GM12892 (cell line): Measurements from ENCODE around the gene POLR2E.

Experiments
- POLR2AphosphoS5 ChIP-seq: IDR thresholded peaks from 2 replicates; pipeline ENCODE4 v1.6.1; 2011; ENCODE audit warnings: low read depth, low read length, control low read depth
- TAF1 ChIP-seq: IDR thresholded peaks from 2 replicates; pipeline ENCODE4 v1.6.1; 2011; ENCODE audit warnings: low read depth, mild to moderate bottlenecking, control low read depth, low read length, borderline replicate concordance

DNA sequence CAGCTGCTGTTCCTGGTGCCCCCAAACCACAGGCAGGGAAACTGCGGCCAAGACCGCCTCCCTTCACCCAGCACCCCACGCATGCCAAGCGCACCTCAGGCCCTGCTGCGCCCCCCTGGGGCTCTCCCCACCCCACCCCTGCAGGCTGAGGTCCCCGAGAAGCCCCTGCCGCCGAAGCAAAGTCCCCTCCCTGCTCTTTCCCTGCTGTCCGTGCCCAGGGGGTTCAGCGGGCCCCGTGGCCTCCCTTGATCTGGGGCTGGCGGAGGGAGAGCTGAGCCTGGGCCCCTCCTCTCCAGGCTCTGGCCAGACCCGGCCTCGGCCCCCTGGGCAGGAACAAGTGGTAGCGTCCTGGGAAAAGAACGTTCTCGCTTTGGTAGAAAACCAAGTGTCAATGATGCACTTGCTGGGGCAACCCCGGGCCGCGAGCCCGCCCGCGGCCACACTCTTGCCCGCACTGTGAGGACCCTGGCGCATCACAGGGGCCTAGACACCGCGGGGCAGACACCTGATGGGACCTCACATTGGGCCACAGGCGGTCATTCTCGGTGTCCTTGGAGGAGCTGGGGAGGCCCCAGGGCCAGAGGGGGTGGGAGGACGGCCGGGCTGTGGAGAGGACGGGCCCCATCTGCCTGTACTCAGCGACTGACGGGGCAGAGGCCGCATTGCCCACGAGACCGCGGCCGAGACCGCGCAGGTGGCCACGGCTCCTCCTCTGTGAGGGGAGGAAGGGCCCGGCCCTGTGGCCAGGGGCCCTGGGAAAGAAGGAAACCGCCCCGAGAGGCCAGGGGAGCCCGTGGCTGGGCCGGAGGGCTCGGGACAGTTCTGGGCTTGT, 37.6 kb upstream of the POLR2E start:
- TF ChIP-seq TAF1 (no peak), POLR2AphosphoS5 (no peak)
